Neural crest cell (in vitro differentiated cells): ENCODE results near the gene SLC22A3. TPM values are rescaled to one million over a fixed set of nuclear protein-coding genes. Genes with fewer than 3 reads are reported as not detected.

Source experiments
- DNase-seq: peaks from one replicate; pipeline ENCODE4 v3.0.0; 2021; ENCODE audit warnings: low read depth, mixed read lengths, low spot score
- H3K27ac Mint-ChIP-seq: one replicate; pipeline ENCODE4 v1.8.0; 2021; ENCODE audit warnings: mild to moderate bottlenecking, mixed read lengths; ENCODE audit not compliant: unreplicated experiment
- H3K27me3 Mint-ChIP-seq: 2 replicates; pipeline ENCODE4 v1.8.0; 2021; ENCODE audit warnings: low read depth, mild to moderate bottlenecking, mixed read lengths
- H3K36me3 Mint-ChIP-seq: 2 replicates; pipeline ENCODE4 v1.8.0; 2021; ENCODE audit warnings: low read depth, mild to moderate bottlenecking, mixed read lengths
- H3K4me1 Mint-ChIP-seq: 2 replicates; pipeline ENCODE4 v1.8.0; 2021; ENCODE audit warnings: mixed read lengths
- H3K4me3 Mint-ChIP-seq: one replicate; pipeline ENCODE4 v1.8.0; 2021; ENCODE audit warnings: mild to moderate bottlenecking, mixed read lengths
- H3K9me3 Mint-ChIP-seq: 2 replicates; pipeline ENCODE4 v1.8.0; 2021; ENCODE audit warnings: mixed read lengths
- total RNA-seq: library from RNA; stranded (reverse); gene quantifications from 2 replicates; pipeline ENCODE4 v1.2.1, GENCODE V29; 2021
- TF ChIP-seq, protein P1 (sequence below): fragments of 200-600 bp; sonication (generic); conservative IDR thresholded peaks from 2 replicates; pipeline ENCODE4 v1.5.0; 2021; ENCODE audit warnings: antibody characterized with exemption, mild to moderate bottlenecking

The SLC22A3 gene
- total RNA-seq, 1 donor from 2014 or later = 0.12 TPM

DNA sequence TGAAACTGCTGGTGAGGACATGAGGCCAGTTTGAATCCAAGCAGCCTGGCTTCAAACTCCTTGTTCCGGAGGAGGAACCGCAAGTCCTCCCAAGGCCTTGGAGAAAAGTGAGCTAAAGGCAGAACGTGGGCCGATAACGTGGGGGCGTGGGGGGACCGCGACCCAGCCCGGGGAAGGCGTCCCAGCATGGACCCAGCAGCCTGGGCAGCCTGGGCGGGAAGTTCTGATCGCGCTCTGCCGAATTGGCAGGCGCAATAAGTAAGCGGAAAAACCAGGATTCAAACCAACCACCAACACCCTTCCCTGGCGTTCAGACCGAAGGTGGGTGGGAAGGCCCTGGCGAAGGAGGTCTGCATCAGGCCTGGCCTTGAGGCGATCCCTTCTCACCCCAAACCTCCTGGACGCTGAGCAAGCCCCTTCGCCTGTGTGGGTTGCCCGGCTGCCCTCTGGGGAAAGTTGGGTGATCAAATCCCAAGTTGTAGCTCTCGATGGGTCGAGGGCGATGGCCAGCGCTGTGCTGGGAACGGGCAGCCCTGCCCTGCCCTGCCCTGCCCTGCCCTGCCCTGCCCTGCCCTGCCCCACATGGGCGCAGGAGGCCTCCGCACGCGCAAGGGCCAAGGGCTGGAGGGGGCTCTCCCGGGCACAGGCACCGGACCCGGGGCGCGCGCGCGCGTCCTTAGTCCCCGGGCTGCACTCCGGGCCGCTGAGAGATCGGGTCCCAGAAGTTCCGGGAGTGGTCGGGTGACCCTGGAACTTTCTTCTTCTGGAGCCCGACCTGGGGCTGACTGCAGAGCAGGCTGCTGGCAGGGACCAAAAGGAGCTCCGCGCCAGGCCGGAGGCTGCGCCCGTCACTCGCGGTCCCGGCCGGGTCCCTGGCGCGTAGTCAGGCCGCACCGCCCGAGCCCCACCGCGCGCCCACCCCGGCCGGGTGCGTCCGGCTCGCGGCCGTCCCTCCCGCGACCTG is 637 bp upstream of the SLC22A3 start:
- no peaks in the 10 kb centered on the region for H3K36me3 Mint-ChIP-seq
- no peak for DNase-seq
- peak overlapping the region; percentile 68 for H3K4me3 Mint-ChIP-seq
- H3K4me1 Mint-ChIP-seq = peaks cover 7% of the 10 kb centered on the region
- no peaks in the 10 kb centered on the region for H3K9me3 Mint-ChIP-seq
- peaks cover 77% of the 10 kb centered on the region for H3K27me3 Mint-ChIP-seq
- TF ChIP-seq, protein P1, sequence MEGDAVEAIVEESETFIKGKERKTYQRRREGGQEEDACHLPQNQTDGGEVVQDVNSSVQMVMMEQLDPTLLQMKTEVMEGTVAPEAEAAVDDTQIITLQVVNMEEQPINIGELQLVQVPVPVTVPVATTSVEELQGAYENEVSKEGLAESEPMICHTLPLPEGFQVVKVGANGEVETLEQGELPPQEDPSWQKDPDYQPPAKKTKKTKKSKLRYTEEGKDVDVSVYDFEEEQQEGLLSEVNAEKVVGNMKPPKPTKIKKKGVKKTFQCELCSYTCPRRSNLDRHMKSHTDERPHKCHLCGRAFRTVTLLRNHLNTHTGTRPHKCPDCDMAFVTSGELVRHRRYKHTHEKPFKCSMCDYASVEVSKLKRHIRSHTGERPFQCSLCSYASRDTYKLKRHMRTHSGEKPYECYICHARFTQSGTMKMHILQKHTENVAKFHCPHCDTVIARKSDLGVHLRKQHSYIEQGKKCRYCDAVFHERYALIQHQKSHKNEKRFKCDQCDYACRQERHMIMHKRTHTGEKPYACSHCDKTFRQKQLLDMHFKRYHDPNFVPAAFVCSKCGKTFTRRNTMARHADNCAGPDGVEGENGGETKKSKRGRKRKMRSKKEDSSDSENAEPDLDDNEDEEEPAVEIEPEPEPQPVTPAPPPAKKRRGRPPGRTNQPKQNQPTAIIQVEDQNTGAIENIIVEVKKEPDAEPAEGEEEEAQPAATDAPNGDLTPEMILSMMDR = no peak
- no peak overlapping the region for H3K27ac Mint-ChIP-seq

DNA sequence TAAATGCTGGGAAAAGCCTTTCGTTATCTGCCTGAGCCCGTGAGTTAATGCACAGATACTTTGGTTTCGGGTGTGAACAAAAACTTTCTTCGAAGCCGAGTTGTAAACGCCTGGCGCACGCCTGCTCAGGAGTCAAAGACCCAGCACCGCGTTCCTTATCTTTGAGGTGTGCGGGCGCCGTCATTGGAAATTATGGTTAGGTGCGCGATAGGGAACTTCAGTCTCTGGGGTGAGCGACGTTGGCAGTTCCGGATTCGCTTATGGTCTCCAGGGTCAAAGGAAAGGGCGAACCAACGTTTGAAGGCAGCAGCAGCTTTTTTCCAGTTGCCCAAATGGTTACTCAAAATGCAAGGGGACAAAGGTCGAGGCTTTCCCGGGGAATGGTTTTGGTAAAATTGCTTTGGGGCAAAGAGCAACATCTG is 853 bp downstream of the SLC22A3 start:
- peak overlapping the region; percentile 81 for H3K4me3 Mint-ChIP-seq
- H3K27ac Mint-ChIP-seq = no peak overlapping the region
- H3K36me3 Mint-ChIP-seq = no peaks in the 10 kb centered on the region
- H3K9me3 Mint-ChIP-seq = no peaks in the 10 kb centered on the region
- H3K4me1 Mint-ChIP-seq = peaks cover 7% of the 10 kb centered on the region
- H3K27me3 Mint-ChIP-seq = peaks cover 82% of the 10 kb centered on the region
- DNase-seq = no peak
- TF ChIP-seq, protein P1 = no peak

DNA sequence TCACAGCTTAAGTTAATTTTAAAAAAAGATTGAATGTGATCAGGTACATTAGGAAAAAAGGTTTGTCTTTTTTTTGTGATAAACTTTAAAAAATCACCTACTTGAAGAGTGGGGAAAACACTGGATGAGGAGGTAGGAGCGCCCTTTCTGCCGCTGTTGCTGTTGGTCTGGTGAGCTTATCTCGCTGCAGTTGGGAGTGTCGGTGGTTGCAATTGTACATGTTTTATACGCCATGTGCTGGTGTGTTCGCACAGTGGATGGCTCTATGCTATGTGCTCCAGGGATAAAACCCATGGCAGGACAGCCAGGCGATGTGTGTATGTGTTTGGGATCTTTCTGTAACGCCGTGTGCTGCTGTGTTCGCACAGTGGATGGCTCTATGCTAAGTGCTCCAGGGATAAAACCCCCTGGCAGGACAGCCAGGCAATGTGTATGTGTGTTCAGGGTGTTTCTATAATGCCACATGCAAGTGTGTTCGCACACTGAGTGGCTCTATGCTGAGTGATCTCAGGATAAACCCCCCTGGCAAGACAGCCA is 1.7 kb downstream of the SLC22A3 start:
- H3K27ac Mint-ChIP-seq = no peak overlapping the region
- TF ChIP-seq, protein P1 = no peak
- H3K4me3 Mint-ChIP-seq = peak overlapping the region; percentile 47
- H3K36me3 Mint-ChIP-seq = no peaks in the 10 kb centered on the region
- H3K27me3 Mint-ChIP-seq = peaks cover 78% of the 10 kb centered on the region
- H3K9me3 Mint-ChIP-seq = no peaks in the 10 kb centered on the region
- peaks cover 7% of the 10 kb centered on the region for H3K4me1 Mint-ChIP-seq
- no peak for DNase-seq

DNA sequence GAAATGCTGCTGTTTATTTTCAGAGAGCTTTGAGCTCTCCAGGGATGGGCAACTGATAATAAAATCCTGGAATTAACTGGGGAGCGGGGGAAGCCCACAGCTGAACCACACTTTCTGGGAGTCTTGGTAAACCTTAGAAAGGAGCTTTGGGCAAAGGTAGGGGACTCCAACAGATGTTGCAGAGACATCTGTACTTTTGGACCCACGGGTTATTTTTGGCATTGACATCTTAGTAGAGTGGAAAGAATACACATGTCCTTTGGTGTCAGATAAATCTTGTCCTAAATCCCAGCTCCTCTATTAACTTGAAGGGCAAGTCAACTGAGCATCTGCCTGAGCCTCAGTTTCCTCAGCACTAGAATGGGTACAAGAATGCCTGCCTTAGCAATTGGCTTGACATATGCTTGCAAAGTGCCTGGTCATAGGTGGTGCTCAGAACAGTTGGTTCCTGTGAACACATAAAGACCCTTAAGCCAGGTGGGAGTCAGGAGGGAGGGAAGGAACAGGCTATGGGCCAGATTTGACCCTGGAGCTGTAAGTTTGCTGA is 5.8 kb downstream of the SLC22A3 start:
- Mint-ChIP-seq H3K27me3 (peaks cover 49% of the 10 kb centered on the region), H3K27ac (no peak overlapping the region), H3K4me1 (peaks cover 4% of the 10 kb centered on the region), H3K9me3 (no peaks in the 10 kb centered on the region), H3K4me3 (no peak overlapping the region), H3K36me3 (no peaks in the 10 kb centered on the region)
- DNase-seq = no peak
- TF ChIP-seq, protein P1 = no peak

DNA sequence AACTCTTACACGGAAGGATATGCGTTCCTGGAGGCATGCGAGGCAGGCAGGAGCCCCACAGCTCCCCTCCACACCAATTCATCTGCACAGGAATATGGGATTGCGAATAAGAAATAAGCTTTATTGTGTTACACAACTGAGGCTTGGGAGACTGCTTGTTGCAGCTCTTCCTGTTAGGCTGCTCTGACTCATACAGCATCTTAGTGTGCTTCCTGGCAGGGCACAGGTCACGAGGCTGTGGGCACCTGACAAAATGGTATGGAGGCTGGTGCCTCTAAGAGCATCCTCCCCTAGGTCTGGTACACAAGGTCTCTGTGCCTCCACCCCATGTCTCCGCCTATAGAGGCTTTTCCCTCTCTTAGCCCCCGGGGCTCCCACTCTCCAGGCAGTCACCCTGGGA is 6.8 kb downstream of the SLC22A3 start:
- Mint-ChIP-seq H3K36me3 (no peaks in the 10 kb centered on the region), H3K9me3 (no peaks in the 10 kb centered on the region)

More for the DNA sequence above, 6.8 kb downstream of the SLC22A3 start:
- TF ChIP-seq, protein P1 = no peak
- Mint-ChIP-seq H3K4me1 (no peaks in the 10 kb centered on the region), H3K27me3 (peaks cover 42% of the 10 kb centered on the region), H3K27ac (no peak overlapping the region), H3K4me3 (no peak overlapping the region)
- DNase-seq = no peak
